ENCODE measurements around the gene XRCC1. TPM values are rescaled to one million over a fixed set of nuclear protein-coding genes. Genes with fewer than 3 reads are reported as not detected.

The XRCC1 gene
- total and polyA plus RNA-seq, 10 of the 15 experiments (the other 5 are each of a cell fraction or from before 2014, with no cell fraction given), result 2.0 to 51.1 (median 33.7) TPM

DNA sequence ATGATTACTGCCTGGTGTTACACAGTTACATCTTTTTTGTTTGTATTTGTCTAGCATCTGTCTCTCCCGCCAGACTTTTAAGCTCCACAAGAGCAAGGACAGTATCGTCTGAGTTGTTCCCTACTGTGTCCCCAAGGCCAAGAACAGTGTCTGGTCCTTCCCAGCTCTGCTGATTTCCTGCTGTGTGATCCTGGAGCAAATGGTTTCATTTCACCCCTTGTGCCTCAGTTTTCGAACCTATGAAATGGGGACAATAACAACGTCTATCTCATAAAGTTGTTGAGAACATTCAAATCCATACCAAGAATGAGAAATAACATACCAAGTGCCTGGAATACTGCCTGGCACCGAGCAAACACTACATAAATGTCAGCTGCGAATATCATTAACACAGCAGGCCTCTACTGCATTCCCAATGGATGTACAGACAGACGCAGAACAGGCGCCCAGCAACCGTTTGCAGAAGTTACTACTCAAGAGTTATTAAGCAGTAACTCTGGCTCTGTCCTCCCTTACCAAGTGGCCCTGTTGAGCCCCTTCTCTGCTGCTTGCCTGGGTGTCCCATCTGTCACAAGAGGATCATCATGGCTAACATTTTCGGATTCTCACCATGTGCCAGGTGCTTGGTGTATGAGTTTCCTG is 11.4 kb downstream of the XRCC1 start:
- WGBS (ENCODE audit: insufficient coverage, insufficient replicate concordance, low lambda C conversion rate, missing lambda C conversion rate), result 48% methylated on average over 10 of the region's 10 CpGs
- Histone ChIP-seq H3K27me3 (replicated peaks in 1 of 2; ENCODE audit: control insufficient read depth in 2 of 2, insufficient read depth in 2 of 2, low read length in 1 of 2) (no peaks in the 10 kb centered on the region), H3K79me2 (ENCODE audit: control insufficient read depth, insufficient read depth, low read length) (no peaks in the 10 kb centered on the region), H3K9me3 (replicated peaks; ENCODE audit: control insufficient read depth, insufficient read depth, low read length) (no peaks in the 10 kb centered on the region), H3K4me2 (ENCODE audit: control insufficient read depth, insufficient read depth) (no peak overlapping the region), H3K4me3 (no peak overlapping the region), H3K4me1 (ENCODE audit: control insufficient read depth, insufficient read depth, low read length) (peaks cover 12% of the 10 kb centered on the region), H3K9ac (ENCODE audit: control insufficient read depth, insufficient read depth, low read length) (no peak overlapping the region), H3K27ac (ENCODE audit: control insufficient read depth, insufficient read depth) (no peak overlapping the region), H4K20me1 (ENCODE audit: control insufficient read depth, insufficient read depth) (no peaks in the 10 kb centered on the region), H3K36me3 (ENCODE audit: control insufficient read depth in 2 of 2, insufficient read depth in 2 of 2, low read length in 1 of 2) (no peaks in the 10 kb centered on the region; a peak in 1 of 4 replicates), H2AFZ (ENCODE audit: control insufficient read depth, low read depth, low read length) (no peak overlapping the region)
- BruUV-seq (replicated peaks), result TSS peak; percentile 35
- in situ Hi-C loops (cut with MboI), result no loop called here
- intact Hi-C loops (cut with micrococcal nuclease; ENCODE audit: unreplicated experiment), result no loop called here
- ChIA-PET POLR2A (interaction anchor here (0.7 kb wide), 1 partner anchor 224 kb away, joined by 3 read pairs; no protein-coding TSS in a partner anchor), SMC1A (ENCODE audit: uncharacterized antibody, unreplicated experiment) (interaction anchor here (1.0 kb wide), 1 partner anchor 10 kb away, joined by 4 read pairs; the partner anchor contains the start of gene XRCC1), RAD21 (ENCODE audit: unreplicated experiment) (no interaction called here), CTCF (interaction anchor here (1.6 kb wide), 1 partner anchor 9 kb away, joined by 8 read pairs; no protein-coding TSS in a partner anchor)
- FAIRE-seq, result no peak
- no peak for TF ChIP-seq SMC3 (IDR thresholded peaks at IDR 0.05; ENCODE audit: borderline replicate concordance, low read length)
- TF ChIP-seq, protein P1, sequence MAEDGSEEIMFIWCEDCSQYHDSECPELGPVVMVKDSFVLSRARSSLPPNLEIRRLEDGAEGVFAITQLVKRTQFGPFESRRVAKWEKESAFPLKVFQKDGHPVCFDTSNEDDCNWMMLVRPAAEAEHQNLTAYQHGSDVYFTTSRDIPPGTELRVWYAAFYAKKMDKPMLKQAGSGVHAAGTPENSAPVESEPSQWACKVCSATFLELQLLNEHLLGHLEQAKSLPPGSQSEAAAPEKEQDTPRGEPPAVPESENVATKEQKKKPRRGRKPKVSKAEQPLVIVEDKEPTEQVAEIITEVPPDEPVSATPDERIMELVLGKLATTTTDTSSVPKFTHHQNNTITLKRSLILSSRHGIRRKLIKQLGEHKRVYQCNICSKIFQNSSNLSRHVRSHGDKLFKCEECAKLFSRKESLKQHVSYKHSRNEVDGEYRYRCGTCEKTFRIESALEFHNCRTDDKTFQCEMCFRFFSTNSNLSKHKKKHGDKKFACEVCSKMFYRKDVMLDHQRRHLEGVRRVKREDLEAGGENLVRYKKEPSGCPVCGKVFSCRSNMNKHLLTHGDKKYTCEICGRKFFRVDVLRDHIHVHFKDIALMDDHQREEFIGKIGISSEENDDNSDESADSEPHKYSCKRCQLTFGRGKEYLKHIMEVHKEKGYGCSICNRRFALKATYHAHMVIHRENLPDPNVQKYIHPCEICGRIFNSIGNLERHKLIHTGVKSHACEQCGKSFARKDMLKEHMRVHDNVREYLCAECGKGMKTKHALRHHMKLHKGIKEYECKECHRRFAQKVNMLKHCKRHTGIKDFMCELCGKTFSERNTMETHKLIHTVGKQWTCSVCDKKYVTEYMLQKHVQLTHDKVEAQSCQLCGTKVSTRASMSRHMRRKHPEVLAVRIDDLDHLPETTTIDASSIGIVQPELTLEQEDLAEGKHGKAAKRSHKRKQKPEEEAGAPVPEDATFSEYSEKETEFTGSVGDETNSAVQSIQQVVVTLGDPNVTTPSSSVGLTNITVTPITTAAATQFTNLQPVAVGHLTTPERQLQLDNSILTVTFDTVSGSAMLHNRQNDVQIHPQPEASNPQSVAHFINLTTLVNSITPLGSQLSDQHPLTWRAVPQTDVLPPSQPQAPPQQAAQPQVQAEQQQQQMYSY (CRISPR knock-in tag; IDR thresholded peaks at IDR 0.05), result no peak
- ATAC-seq, result no peak
- no peak for DNase-seq (ENCODE audit: low read depth, low spot score)

Measured in GM12878 (cell line).